HG03469 (cell line): ENCODE data around the gene ICAM3.

ENCODE experiments used
- ATAC-seq: cut with Tn5 transposase; IDR thresholded peaks from one replicate; pipeline ENCODE4 v1.9.1; 2021; ENCODE audit warnings: mild to moderate bottlenecking, moderate library complexity, moderate number of reproducible peaks; ENCODE audit not compliant: unreplicated experiment

Gene ICAM3

DNA sequence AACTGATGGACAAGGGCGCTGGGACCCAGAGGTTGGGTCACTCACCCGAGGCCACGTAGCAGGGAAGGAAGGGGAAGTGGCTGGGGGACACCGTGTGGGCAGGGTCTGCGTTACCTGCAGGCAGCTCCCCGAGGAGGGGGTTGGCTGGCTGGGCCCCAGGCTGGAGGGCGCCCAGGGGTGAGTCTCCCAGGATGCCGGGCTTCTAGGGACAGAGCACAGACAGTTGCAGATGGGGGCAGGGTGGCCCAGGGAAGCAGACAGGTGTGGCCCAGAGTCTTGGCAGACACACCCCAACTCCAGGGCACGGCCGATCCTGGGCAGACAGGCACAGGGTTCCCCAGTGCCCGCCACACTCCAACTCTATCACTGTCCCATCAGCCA, 18.0 kb downstream of the ICAM3 start:
- no peak for ATAC-seq

GRCh38 chr19:10320602-10321416, 18.6 kb downstream of the ICAM3 start:
- ATAC-seq: no peak

GRCh38 chr19:10318807-10319682, 20.4 kb downstream of the ICAM3 start:
- no peak for ATAC-seq

DNA sequence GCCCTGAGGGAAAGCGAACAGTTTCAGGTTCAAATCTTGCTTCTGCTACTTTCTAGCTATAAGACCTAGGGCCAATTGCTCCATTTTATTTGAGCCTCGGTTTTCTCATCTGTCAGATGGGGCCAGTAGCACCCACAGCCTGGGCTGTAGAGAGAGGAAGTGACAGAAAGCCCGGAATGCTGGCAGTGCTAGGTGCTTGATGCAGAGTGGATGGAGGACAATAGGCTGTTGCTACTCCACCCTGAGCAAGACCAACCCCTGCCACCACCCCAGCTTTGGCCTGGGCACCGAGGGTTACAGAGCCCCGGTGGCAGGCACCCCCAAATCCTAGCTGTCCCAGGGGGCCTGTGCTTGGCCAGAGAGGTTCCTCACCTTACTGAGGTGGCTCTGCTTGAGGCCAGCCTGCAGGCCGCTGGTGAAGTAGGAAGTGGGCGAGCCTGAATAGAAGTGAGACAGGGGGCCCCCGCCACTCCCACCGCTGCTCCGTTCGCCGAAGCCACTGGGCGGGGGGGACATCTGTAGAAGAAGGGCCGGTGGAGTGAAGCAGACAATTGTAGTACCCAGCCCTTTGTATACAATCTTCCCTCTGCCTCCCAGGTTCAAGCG, 21.5 kb downstream of the ICAM3 start:
- ATAC-seq: no peak

DNA sequence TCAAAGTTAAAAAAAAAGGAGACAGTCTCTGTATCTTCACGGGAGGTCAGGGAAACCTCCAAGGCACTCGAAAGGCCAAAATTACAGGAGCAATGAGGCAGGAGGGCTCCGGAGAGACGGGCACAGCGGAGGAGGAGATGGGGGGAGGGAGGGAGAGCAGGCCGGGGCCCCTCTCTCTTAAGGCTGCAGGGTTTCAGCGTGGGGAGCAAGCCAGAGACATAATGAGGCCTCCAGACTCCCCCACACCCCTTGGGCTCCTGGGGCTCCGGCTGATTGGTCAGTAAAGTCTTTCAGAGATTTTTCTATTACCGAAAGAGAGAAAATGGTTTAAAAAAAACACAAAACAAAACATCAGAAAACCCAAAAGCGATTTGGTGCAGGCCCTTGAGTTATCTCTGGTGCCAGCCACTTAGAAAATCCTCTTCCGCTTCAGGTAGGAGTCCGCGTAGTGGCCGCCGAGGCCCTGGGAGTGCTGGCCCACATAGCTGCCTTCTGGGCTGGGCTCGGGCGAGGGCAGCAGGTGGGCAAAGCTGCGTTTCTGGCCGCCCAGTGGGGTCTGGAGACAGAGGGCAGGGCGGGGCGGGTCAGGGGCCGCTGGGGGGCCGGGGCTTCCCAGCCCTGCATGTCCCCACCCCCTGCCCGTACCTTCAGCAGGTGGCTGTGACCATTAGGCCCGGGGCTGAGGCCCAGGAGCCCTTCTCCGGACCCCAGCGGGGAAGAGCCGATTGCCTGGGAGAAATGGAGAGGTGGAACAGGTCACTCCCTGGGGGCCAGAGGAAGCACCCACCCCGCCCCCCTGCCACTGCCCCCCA, 22.2 kb downstream of the ICAM3 start:
- no peak for ATAC-seq

DNA sequence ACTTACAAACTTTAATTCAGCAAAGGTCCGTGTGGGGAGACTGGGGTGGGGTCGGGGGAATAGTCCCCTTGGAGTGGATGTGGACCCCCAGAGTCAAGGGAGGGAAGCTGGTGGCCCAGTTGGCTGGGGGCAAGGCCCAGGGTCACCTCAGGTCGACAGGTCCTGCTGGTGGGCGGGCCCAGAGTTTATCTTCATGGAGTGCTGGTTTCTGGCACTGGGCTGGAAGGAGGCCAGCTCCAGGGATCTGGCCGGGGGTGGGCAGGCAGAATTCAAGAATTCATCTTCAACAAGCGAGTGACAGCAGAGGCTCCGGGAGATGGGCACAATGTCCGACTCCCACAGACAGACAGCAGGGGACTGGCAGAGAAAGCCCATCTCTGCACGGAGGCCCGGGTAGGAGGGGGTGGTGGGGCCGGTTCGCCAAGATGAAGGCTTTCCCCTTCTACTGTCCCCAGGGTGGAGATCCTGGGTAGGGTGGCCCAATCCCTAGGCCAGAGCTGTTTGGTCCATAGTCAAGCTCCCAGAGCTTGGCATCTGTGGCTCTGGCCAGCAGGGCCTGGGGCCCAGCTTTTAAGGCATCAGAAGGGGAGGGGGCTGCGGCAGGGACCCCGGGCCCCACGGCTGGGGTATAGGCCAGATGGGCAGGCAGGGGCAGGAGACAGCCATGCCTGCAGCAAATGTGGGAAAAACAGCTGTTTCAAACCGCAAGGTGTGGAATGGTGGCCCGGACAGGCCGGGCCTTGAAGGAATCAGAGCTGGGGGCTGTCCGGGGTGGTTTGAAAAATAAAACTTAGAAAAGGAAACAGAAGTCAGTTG, 23.0 kb downstream of the ICAM3 start:
- no peak for ATAC-seq

GRCh38 chr19:10315335-10316214, 23.8 kb downstream of the ICAM3 start, which contains the start of gene FDX2:
Gene FDX2, minus strand, starts transcription at chr19:10316015. Its CDS starts 19 bp downstream, at chr19:10315996.
- no peak for ATAC-seq

GRCh38 chr19:10309423-10309822, 30.0 kb downstream of the ICAM3 start, which contains the start of gene ZGLP1:
Gene ZGLP1, minus strand, starts transcription at chr19:10309815.
- ATAC-seq: no peak

- ATAC-seq: no peak
Observed at GRCh38 chr19:10306327-10306726, 33.1 kb downstream of the ICAM3 start.

- no peak for ATAC-seq
Observed at GRCh38 chr19:10305139-10305806, 34.2 kb downstream of the ICAM3 start.

DNA sequence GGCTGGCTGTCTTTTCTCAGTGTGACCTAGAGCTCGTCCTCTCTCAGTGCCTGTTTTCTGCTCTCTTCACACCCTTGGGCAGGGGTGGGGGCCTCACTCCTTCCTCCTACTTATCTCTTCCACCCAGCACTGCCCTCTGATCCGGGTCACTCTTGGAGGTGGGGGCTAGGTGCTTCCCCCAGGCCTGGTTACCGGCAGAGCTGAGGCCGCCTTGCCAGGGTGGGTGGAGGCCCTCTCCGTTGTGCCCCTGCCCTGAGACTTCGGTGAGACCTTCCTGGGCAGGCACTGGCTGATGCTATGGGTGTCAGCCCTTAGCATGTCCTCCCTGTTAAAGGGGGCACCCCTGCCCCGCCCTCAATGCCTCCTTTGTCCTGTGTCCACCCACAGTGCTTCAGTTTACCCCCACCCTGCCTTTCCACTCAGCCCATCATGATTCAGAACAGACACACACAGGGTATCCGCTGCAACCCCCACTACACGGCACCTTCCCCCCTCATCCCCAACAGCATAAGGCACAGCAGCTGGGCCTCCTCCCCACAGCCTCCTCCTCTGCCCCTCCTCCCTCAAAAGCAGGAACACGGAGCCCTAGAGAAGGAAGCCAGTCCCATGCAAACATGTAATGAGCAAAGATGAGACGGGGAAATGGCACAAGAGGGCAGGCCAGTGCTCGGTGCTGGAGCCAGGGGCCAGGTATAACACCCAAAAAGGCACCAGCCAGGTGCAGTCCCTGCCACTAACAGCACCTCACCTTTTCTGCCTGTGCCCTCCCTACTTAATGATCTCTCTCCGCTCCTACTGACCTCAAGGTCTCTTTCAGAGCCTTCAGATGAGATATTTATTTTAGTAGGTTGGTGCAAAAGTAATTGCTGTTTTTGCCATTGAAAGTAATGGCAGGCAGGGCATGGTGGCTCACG, 39.6 kb downstream of the ICAM3 start:
- ATAC-seq: no peak

DNA sequence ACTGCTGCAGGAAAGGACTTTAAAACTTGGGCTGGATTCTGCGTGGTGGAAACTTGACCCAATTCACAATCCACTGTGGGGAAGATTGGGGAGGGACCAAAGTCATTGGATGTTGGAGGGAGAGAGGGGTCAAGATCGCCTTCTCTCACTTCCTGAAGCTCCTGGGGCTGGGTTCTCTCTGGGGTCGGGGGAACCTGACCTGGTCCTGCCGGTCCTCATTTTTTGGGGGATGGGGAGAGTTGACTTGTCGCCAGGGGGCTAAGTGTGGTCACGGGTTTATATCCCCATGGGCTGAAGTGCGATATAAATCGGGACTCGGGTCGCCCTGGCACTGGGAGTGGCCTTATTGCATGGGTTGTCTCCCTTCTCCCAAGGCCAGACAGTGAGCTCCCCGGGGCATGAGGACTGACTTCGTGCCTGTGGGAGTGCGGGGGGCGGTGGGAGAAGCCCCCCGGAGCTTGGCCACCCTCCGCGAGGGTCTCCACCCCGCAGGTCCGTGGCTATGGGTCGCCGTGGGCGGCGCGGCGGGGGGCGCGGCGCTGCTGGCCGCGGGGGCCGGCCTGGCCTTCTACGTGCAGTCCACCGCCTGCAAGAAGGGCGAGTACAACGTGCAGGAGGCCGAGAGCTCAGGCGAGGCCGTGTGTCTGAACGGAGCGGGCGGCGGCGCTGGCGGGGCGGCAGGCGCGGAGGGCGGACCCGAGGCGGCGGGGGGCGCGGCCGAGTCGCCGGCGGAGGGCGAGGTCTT, 43.4 kb downstream of the ICAM3 start:
- ATAC-seq: no peak

- no peak for ATAC-seq
Observed at GRCh38 chr19:10295305-10295846, 44.0 kb downstream of the ICAM3 start.

DNA sequence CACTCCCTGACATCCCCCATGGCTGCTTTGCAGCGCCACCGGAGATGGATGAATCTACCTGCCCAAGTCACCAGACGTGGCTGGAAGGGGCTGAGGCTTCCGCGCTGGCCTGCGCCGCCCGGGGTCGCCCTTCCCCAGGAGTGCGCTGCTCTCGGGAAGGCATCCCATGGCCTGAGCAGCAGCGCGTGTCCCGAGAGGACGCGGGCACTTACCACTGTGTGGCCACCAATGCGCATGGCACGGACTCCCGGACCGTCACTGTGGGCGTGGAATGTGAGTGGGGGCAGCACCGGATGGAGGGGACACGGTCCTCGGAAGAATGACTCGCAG, 45.1 kb downstream of the ICAM3 start:
- ATAC-seq: no peak

GRCh38 chr19:10293637-10294367, 45.6 kb downstream of the ICAM3 start:
- ATAC-seq: no peak
